Cortex of kidney (tissue), 1 donor: ENCODE results near the gene TRIM23.
"Not testable (repeated sequence)": the region's sequence is repeated elsewhere in the genome, so short reads cannot be mapped to it uniquely, and the experiment has no call there.

ENCODE experiments used
- DNase-seq: peaks from one replicate; lab custom pipeline; 2025; lab: John Stamatoyannopoulos, UW

Gene TRIM23

GRCh38 chr5:65624025-65624570, at the start of gene TRIM23:
Gene TRIM23 (minus strand): TSS chr5:65624333. CDS start chr5:65624274, 59 bp downstream.
- DNase-seq, result no peak

GRCh38 chr5:65672796-65673195, 48.7 kb upstream of the TRIM23 start:
- no peak for DNase-seq

DNA sequence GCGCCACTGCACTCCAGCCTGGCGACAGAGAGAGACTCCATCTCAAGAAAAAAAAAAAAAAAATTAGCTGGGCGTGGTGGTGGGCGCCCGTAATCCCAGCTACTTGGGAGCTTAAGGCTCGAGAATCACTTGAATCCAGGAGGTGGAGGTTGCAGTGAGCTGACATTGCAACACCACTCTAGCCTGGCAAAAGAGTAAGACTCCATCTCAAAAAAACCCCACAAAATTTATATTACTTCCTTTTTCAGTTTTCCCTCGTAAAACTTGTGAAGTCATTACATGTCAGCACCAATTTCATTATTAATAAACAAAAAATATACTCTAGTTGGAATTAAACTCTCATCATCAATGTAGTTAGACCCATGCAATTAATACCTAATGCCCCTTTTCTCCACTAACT, 44.6 kb upstream of the TRIM23 start:
- DNase-seq, result no peak

GRCh38 chr5:65663804-65664521, 39.8 kb upstream of the TRIM23 start:
- no peak for DNase-seq

DNA sequence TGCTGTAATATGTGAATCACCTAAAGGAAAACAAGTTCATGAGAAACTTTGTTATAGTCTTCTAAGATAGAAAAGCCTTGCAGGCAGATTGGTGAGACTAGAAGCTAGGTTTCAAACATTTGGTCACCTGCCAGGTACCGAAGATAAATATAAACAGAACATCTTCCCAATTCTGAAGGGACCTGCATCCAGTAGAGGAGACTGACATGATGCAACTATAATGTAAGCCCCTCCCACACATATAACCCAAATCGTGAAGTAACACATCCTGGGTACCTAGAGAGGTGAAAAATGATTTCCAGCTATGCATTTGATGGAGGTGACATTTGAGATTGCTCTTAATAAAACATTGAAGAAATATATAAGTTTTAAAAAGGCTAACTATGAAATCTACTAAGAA, 30.6 kb upstream of the TRIM23 start:
- DNase-seq, result no peak

DNA sequence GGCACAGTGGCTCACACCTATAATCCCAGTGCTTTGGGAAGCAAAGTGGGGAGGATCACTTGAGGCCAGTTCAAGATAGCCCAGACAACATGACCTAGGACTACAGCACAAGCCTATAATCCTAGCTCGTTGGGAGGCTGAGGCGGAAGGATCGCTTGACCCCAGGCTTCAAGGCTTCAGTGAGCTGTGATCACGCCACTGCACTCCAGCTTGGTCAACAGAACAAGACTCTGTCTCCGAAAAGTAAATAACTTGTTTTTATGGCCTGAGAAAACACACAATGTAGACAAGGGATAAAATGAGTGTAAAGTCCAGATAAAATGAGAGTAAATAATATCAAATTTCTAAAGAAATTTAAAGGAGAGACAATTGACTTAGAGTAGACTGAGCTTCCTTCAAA, 27.0 kb upstream of the TRIM23 start:
- DNase-seq, result no peak

GRCh38 chr5:65647941-65648340, 23.8 kb upstream of the TRIM23 start:
- no peak for DNase-seq

DNA sequence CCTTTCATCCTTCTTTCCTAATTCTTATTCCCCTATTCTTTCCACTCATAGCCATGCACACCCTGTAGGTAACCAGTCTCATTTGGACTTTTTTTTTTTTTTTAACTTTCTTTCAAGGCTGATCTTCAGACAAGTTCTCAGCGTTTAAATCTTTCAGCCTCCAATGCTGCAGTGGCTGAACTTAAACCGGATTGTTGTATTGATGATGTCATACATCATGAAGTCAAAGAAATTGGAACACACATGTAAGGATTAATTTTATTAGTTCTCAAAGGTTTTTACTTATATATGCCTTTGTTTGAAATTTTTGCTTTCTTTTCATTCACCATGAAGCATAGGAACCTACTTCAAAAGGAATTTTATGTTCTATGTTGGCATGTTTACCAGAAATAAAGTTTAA, 22.8 kb upstream of the TRIM23 start:
- no peak for DNase-seq

- DNase-seq, result no peak
Measured at GRCh38 chr5:65640240-65640639, 16.1 kb upstream of the TRIM23 start.

GRCh38 chr5:65630981-65631380, 6.8 kb upstream of the TRIM23 start:
- DNase-seq, result no peak

- DNase-seq, result no peak
Measured at GRCh38 chr5:65625743-65626142, 1.6 kb upstream of the TRIM23 start.

- DNase-seq, result no peak
Measured at GRCh38 chr5:65624571-65625555, 730 bp upstream of the TRIM23 start, which contains the start of the genes SHLD3 and TRAPPC13. Gene SHLD3 (plus strand): TSS chr5:65625027. CDS start chr5:65629588, 4,561 bp downstream. Gene TRAPPC13 (plus strand): TSS chr5:65625027. CDS start chr5:65625061, 34 bp downstream.

DNA sequence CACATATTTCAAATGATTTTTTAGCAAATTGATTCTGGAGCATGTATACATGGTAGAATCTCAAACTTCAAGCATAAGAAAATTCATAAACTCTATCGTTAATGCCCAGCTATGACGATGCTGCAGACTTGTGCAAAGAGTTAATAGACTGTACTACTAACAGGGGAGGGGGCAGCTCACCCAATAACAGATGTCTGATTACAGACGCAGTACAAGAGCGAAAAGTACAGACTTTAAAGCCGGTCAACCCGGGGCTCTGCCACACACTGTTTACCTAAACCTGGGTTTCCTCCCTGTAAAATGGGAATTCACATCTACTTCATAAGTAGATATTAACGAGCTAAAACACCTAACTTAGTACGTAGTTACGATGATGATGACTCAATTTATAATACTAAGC, 651 bp downstream of the TRIM23 start:
- DNase-seq, result no peak

DNA sequence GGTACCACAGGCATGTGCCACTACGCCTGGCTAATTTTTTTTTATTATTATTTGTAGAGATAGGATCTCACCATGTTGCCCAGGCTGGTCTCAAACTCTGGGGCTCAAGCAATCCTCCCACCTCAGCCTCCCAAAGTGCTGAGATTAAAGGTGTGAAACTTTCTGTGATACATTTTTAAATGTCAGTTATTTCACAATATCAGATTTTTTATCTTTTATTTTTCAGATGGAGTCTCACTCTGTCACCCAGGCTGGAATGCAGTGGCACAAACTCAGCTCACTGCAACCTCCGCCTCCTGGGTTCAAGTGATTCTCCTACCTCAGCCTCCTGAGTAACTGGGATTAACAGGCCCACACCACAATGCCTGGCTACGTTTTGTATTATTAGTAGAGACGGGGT, 2.2 kb downstream of the TRIM23 start:
- not testable (repeated sequence) for DNase-seq

DNA sequence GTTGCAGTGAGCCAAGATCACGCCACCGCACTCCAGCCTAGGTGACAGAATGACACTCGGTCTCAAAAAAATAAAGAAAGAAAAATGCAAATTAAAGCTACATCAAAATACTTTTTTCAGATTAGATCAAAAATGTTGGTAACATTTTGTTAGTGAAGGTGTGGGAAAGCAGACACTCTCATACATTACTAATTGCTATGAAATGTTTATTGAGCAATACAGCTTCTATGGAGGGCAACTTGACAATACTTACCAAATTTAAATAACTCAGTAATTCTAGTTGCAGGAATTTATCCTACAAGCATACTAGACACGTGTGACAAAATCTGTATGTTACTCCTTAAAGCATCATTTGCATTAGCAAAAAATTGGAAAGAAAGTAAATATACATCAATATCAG, 4.1 kb downstream of the TRIM23 start:
- no peak for DNase-seq

GRCh38 chr5:65612298-65612907, 11.7 kb downstream of the TRIM23 start:
- DNase-seq, result no peak

DNA sequence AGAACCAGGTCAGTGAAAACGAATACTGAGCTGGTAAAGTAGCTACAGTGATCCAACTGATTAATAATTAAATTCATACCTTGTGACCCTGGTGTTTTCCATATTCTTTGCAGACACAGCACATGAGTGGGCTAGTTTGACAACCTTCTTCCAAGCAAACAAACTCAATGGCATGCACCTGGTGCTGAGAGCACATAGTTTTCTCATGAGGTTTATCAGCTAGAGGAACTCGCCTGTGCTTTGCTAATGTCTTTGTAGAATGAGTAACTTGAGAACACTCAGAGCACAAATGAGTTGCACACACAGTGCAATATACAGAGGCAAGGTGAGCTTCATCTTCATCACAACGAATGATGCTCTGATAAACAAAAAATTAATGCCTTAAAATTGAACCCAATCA, 12.6 kb downstream of the TRIM23 start:
- no peak for DNase-seq

DNA sequence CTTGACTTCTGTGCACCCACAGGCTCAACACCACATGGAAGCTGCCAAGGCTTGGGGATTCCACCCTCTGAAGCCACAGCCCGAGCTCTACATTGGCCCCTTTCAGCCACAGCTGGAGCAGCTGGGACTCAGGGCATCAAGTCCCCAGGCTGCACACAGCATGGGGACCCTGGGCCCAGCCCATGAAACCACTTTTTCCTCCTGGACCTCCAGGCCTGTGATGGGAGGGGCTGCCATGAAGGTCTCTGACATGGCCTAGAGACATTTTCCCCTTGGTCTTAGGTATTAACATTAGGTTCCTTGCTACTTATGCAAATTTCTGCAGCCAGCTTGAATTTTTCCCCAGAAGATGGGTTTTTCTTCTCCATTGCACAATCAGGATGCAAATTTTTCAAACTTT, 22.4 kb downstream of the TRIM23 start:
- DNase-seq, result not testable (repeated sequence)

- no peak for DNase-seq
Measured at GRCh38 chr5:65588694-65589093, 35.4 kb downstream of the TRIM23 start.

- no peak for DNase-seq
Measured at GRCh38 chr5:65577141-65577540, 47.0 kb downstream of the TRIM23 start.

GRCh38 chr5:65570598-65571226, 53.4 kb downstream of the TRIM23 start:
- DNase-seq, result no peak

DNA sequence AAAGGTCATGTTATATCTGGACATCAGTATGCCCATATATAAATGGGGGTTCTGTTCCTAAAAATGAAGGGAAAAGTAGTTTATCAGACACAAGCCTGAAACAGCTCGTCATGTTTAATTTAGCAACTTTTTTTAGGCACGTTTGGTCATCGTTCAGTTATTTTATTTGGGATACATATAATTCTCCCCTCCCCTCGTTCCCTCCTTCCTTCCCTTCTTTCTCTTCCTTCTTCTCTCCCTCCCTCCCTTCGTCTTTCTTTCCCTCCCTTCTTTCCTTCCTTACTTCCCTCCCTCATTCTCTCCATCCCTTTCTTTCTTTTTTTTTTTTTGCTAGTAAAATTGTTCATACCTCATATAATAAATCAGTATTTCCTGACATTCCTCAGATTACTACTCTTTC, 57.6 kb downstream of the TRIM23 start:
- DNase-seq, result no peak
